GM18517 (cell line): ENCODE results near the gene ANKFN1.

ENCODE experiments used
- ATAC-seq: cut with Tn5 transposase; IDR thresholded peaks from one replicate; pipeline ENCODE4 v1.9.1; 2021; ENCODE audit warnings: mild to moderate bottlenecking, moderate library complexity; ENCODE audit not compliant: unreplicated experiment

The ANKFN1 gene

GRCh38 chr17:56175299-56175955 lies 22.2 kb downstream of the ANKFN1 start:
- no peak for ATAC-seq

GRCh38 chr17:56176091-56176490 lies 22.8 kb downstream of the ANKFN1 start:
- no peak for ATAC-seq

- no peak for ATAC-seq
Observed at GRCh38 chr17:56177361-56177760, 24.1 kb downstream of the ANKFN1 start.

GRCh38 chr17:56178203-56178602 lies 24.9 kb downstream of the ANKFN1 start:
- ATAC-seq, result no peak

GRCh38 chr17:56182081-56182480 lies 28.8 kb downstream of the ANKFN1 start:
- ATAC-seq, result no peak

- no peak for ATAC-seq
Observed at GRCh38 chr17:56184650-56185049, 31.4 kb downstream of the ANKFN1 start.

- no peak for ATAC-seq
Observed at GRCh38 chr17:56185491-56186221, 32.4 kb downstream of the ANKFN1 start.

- ATAC-seq, result no peak
Observed at GRCh38 chr17:56186222-56186786, 33.0 kb downstream of the ANKFN1 start.

GRCh38 chr17:56203430-56203829 lies 50.2 kb downstream of the ANKFN1 start:
- no peak for ATAC-seq

- no peak for ATAC-seq
Observed at GRCh38 chr17:56206351-56206750, 53.1 kb downstream of the ANKFN1 start.

- ATAC-seq, result no peak
Observed at GRCh38 chr17:56213031-56213430, 59.8 kb downstream of the ANKFN1 start.

GRCh38 chr17:56217921-56218320 lies 64.6 kb downstream of the ANKFN1 start:
- ATAC-seq, result no peak

- ATAC-seq, result no peak
Observed at GRCh38 chr17:56222255-56222654, 69.0 kb downstream of the ANKFN1 start.

- ATAC-seq, result no peak
Observed at GRCh38 chr17:56230660-56231059, 77.4 kb downstream of the ANKFN1 start.

GRCh38 chr17:56231252-56231651 lies 78.0 kb downstream of the ANKFN1 start:
- no peak for ATAC-seq

GRCh38 chr17:56231693-56232092 lies 78.4 kb downstream of the ANKFN1 start:
- no peak for ATAC-seq

- ATAC-seq, result no peak
Observed at GRCh38 chr17:56244268-56244890, 91.1 kb downstream of the ANKFN1 start.

- ATAC-seq, result no peak
Observed at GRCh38 chr17:56247816-56248215, 94.5 kb downstream of the ANKFN1 start.

GRCh38 chr17:56257075-56257474 lies 103.8 kb downstream of the ANKFN1 start:
- no peak for ATAC-seq

GRCh38 chr17:56260376-56261002 lies 107.2 kb downstream of the ANKFN1 start:
- ATAC-seq, result no peak

GRCh38 chr17:56262803-56263202 lies 109.5 kb downstream of the ANKFN1 start:
- no peak for ATAC-seq
